Neural crest cell (in vitro differentiated cells): ENCODE measurements around the gene CIART. TPM values are rescaled to one million over a fixed set of nuclear protein-coding genes. Genes with fewer than 3 reads are reported as not detected.

Experiments used
- DNase-seq: peaks from one replicate; pipeline ENCODE4 v3.0.0; 2021; ENCODE audit warnings: low read depth, mixed read lengths, low spot score
- H3K27ac Mint-ChIP-seq: one replicate; pipeline ENCODE4 v1.8.0; 2021; ENCODE audit warnings: mild to moderate bottlenecking, mixed read lengths; ENCODE audit not compliant: unreplicated experiment
- H3K27me3 Mint-ChIP-seq: 2 replicates; pipeline ENCODE4 v1.8.0; 2021; ENCODE audit warnings: low read depth, mild to moderate bottlenecking, mixed read lengths
- H3K36me3 Mint-ChIP-seq: 2 replicates; pipeline ENCODE4 v1.8.0; 2021; ENCODE audit warnings: low read depth, mild to moderate bottlenecking, mixed read lengths
- H3K4me1 Mint-ChIP-seq: 2 replicates; pipeline ENCODE4 v1.8.0; 2021; ENCODE audit warnings: mixed read lengths
- H3K4me3 Mint-ChIP-seq: one replicate; pipeline ENCODE4 v1.8.0; 2021; ENCODE audit warnings: mild to moderate bottlenecking, mixed read lengths
- H3K9me3 Mint-ChIP-seq: 2 replicates; pipeline ENCODE4 v1.8.0; 2021; ENCODE audit warnings: mixed read lengths
- CTCF ChIP-seq: fragments of 200-600 bp; sonication (generic); conservative IDR thresholded peaks from 2 replicates; pipeline ENCODE4 v1.5.0; 2021; ENCODE audit warnings: antibody characterized with exemption, mild to moderate bottlenecking
- total RNA-seq: library from RNA; stranded (reverse); gene quantifications from 2 replicates; pipeline ENCODE4 v1.2.1, GENCODE V29; 2021

Gene CIART
- total RNA-seq, 1 donor from 2014 or later = 3.7 TPM

- H3K4me1 Mint-ChIP-seq = no peaks in the 10 kb centered on the region
- TF ChIP-seq CTCF = no peak
- no peak for DNase-seq
- no peaks in the 10 kb centered on the region for H3K27me3 Mint-ChIP-seq
- no peak overlapping the region for H3K4me3 Mint-ChIP-seq
- H3K36me3 Mint-ChIP-seq = no peaks in the 10 kb centered on the region
- H3K27ac Mint-ChIP-seq = no peak overlapping the region
- no peaks in the 10 kb centered on the region for H3K9me3 Mint-ChIP-seq
Measured at GRCh38 chr1:150249936-150250335, 32.4 kb upstream of the CIART start.

GRCh38 chr1:150256198-150256553 is 26.2 kb upstream of the CIART start:
- H3K27ac Mint-ChIP-seq = peak overlapping the region; percentile 99
- TF ChIP-seq CTCF = no peak
- H3K27me3 Mint-ChIP-seq = no peaks in the 10 kb centered on the region
- peak overlapping the region; percentile 92 for H3K4me3 Mint-ChIP-seq
- no peaks in the 10 kb centered on the region for H3K36me3 Mint-ChIP-seq
- H3K9me3 Mint-ChIP-seq = no peaks in the 10 kb centered on the region
- peaks cover 57% of the 10 kb centered on the region for H3K4me1 Mint-ChIP-seq
- no peak for DNase-seq

- Mint-ChIP-seq H3K9me3 (no peaks in the 10 kb centered on the region), H3K36me3 (no peaks in the 10 kb centered on the region), H3K27me3 (no peaks in the 10 kb centered on the region), H3K4me3 (peak overlapping the region; percentile 92), H3K4me1 (peaks cover 57% of the 10 kb centered on the region), H3K27ac (peak overlapping the region; percentile 99)
- TF ChIP-seq CTCF = no peak
- peak; percentile 58 for DNase-seq
Measured at GRCh38 chr1:150256554-150257341, 25.6 kb upstream of the CIART start.

GRCh38 chr1:150257624-150258585 is 24.4 kb upstream of the CIART start, which contains the start of gene CA14:
CA14 (plus strand) TSS chr1:150257774; CDS start chr1:150258129, 355 bp downstream.
- no peaks in the 10 kb centered on the region for H3K9me3 Mint-ChIP-seq
- peaks cover 57% of the 10 kb centered on the region for H3K4me1 Mint-ChIP-seq
- TF ChIP-seq CTCF = no peak
- peak within 1 kb of the TSS; percentile 99 for H3K27ac Mint-ChIP-seq
- no peaks in the 10 kb centered on the region for H3K36me3 Mint-ChIP-seq
- peak within 1 kb of the TSS; percentile 92 for H3K4me3 Mint-ChIP-seq
- no peak for DNase-seq
- no peaks in the 10 kb centered on the region for H3K27me3 Mint-ChIP-seq

GRCh38 chr1:150259217-150259616 is 23.1 kb upstream of the CIART start:
- H3K4me3 Mint-ChIP-seq = peak overlapping the region; percentile 92
- no peaks in the 10 kb centered on the region for H3K9me3 Mint-ChIP-seq
- H3K27ac Mint-ChIP-seq = peak overlapping the region; percentile 52
- no peak for DNase-seq
- TF ChIP-seq CTCF = no peak
- H3K27me3 Mint-ChIP-seq = no peaks in the 10 kb centered on the region
- no peaks in the 10 kb centered on the region for H3K36me3 Mint-ChIP-seq
- peaks cover 57% of the 10 kb centered on the region for H3K4me1 Mint-ChIP-seq
